Stimulated activated naive B cell treated with anti-CD40 and anti-IgM and Interleukin-4, amounts not matched to agents 10 μg/mL and 1 μg/mL and 100 μg/mL, for 72 hours (primary cell): ENCODE measurements around the gene KLHDC3.
"Not testable (repeated sequence)": the region's sequence is repeated elsewhere in the genome, so short reads cannot be mapped to it uniquely, and the experiment has no call there.

Experiments
- ATAC-seq, 2 donors: fragments of 150-1000 bp; cut with Tn5 transposase; replicated peaks; 2 replicates each; pipeline ENCODE4 v1.10.0; 2021; ENCODE audit warnings: moderate library complexity in 1 of 2
- DNase-seq: peaks from one replicate; pipeline ENCODE4 v3.0.0; 2021
- H3K27ac Mint-ChIP-seq: one replicate; pipeline ENCODE4 v1.8.0; 2022; ENCODE audit warnings: mild to moderate bottlenecking, mixed read lengths
- H3K27me3 Mint-ChIP-seq, 2 donors: one replicate each; pipeline ENCODE4 v1.8.0; 2022; ENCODE audit warnings: mixed read lengths in 2 of 2
- H3K36me3 Mint-ChIP-seq, 2 donors: one replicate each; pipeline ENCODE4 v1.8.0; 2022; ENCODE audit warnings: mixed read lengths in 2 of 2, mild to moderate bottlenecking in 1 of 2
- H3K4me1 Mint-ChIP-seq, 2 donors: one replicate each; pipeline ENCODE4 v1.8.0; 2022; ENCODE audit warnings: mixed read lengths in 2 of 2, mild to moderate bottlenecking in 1 of 2
- H3K4me3 Mint-ChIP-seq, 2 donors: one replicate each; pipeline ENCODE4 v1.8.0; 2022; ENCODE audit warnings: mild to moderate bottlenecking in 2 of 2, mixed read lengths in 2 of 2, moderate library complexity in 1 of 2
- H3K9me3 Mint-ChIP-seq, 2 donors: one replicate each; pipeline ENCODE4 v1.8.0; 2022; ENCODE audit warnings: mixed read lengths in 2 of 2, mild to moderate bottlenecking in 1 of 2

KLHDC3 gene

DNA sequence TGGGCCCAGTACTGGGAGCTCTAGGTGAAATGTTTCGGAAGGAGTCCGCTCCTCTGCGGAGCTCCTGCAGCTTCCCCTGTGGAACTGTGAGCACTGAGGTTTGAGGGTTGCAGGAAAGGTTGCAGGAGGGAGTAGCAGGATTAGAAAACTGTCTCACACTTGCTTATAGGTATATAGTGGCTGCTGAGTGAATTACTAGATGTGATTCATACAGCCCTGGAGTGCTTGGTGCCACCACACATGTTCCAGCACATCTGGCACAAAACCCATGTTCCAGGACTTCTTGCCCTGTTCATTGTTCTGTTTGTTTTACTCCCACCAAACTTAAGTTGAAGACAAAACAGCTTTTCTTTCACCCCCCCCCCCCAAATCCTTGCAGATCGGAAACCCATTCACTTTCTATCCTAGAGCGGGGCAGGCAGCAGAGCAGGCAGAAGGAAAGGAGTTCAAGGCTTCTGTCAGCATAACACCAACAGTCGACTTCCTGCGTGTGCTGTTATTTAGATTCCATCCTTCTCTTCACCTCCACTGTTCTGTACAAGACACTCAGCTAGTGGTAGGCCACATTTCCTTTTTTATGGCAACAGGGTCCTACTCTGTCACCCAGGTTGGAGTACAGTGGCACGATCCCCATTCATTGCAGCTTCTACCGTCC is 34.4 kb upstream of the KLHDC3 start:
- Mint-ChIP-seq H3K4me3 (peak overlapping the region; percentile 88 to 94), H3K9me3 (no peaks in the 10 kb centered on the region), H3K36me3 (peaks cover 16 to 19% of the 10 kb centered on the region in 2 donors), H3K27ac (peak overlapping the region; percentile 97), H3K27me3 (no peaks in the 10 kb centered on the region), H3K4me1 (peaks cover 16 to 50% of the 10 kb centered on the region in 2 donors)
- ATAC-seq (peak; percentile 15 to 17), DNase-seq (no peak)

DNA sequence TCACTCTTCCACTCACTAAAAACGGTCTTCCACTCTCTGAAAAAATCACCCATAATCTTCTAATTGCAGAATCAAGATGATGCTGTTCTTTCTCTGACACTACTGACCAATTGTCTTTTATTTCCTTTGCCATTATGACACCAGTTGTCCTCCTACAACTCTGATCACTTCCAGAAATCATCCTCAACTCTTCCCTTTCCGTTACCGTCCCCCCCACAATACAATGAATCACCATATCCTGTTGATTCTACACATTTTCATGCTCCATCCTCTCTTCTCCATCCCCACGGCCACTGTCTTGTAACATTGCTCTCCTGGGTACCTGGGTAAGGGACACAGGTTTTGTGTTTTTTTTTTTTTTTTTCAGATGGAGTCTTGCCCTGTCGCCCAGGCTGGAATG is 32.2 kb upstream of the KLHDC3 start:
- ATAC-seq, result no peak
- H3K27me3 Mint-ChIP-seq, result no peaks in the 10 kb centered on the region
- no peak overlapping the region for H3K4me3 Mint-ChIP-seq
- DNase-seq, result no peak
- H3K27ac Mint-ChIP-seq, result no peak overlapping the region
- H3K36me3 Mint-ChIP-seq, result peaks cover 10 to 16% of the 10 kb centered on the region in 2 donors
- peaks cover 25 to 50% of the 10 kb centered on the region in 2 donors for H3K4me1 Mint-ChIP-seq
- no peaks in the 10 kb centered on the region for H3K9me3 Mint-ChIP-seq

DNA sequence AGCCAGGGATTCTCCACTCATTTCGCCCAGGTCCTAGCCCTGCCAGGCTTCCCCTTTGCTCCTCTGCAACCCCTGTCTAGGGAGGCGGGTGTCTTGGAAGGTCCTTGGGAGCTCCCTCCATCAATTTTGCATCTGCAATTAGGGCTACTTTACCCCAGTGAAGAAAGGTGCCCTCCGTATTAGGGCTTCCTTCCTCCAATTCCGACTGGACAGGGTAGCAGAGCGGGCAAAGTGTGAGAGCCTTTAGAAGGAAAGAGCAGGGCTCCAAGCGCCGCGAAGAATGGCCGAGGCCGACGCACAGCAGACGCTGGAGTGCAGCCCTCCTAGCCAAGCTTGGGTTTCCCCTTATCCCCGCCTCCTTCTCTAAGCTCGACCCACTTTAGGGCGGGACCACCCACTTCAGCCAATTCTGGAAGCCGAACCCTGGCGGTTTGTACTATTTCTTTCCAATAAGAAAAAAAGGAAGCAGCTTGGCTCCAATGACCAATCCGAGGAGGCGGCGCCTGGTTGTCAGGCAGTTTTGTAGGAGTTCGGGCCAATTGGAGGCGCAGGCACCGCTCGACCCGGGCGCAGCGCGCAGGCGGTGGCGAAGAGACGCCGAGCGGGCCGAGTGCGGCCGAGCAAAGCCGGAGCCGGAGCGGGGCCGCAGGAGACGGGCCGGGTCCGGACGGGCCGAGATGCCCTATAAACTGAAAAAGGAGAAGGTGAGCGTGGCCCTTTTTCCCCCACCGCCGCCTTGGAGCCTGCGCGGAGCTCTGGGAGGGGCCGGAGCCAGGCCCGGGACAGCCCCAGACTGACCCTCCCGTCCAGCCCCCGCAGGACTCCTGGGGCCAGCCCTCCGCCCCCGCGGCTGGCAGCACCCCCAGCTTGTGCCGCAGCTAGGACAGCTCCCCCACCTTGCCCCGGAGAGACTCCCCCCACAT is 29.8 kb upstream of the KLHDC3 start, which contains the start of gene PPP2R5D:
PPP2R5D (plus strand) TSS at position 570 of the 923 bp plus-strand sequence; CDS start at position 678, 108 bp downstream.
- H3K4me3 Mint-ChIP-seq, result peak within 1 kb of the TSS; percentile 86 to 87
- ATAC-seq, result peak; percentile 92 to 95
- H3K4me1 Mint-ChIP-seq, result peaks cover 28 to 50% of the 10 kb centered on the region in 2 donors

DNA sequence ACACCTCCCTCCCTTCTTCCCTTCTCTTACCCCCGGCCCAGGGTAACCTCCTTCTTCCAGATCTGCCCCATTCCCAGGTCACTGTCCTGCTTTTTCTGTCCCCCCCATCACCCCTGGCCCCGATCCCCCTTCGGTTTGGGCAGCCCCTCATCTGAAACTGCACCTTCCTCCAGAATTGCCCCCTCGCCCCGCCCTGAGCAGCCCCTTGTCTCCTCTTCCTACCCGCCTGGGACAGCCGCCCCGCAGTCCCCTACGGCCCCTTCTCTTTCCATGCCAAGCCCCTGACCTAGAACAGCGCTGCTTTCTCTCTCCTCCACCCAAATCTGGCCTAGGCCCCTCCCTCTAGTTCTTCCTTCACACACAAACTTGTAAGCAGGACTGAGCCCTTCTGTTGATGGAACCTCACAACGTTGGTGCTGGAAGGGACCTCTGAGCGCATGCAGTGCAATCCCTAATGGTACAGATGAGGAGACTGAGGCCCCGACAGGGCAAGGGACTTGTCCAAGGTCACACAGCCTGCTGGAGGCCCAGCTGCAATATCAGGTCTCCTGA is 29.0 kb upstream of the KLHDC3 start:
- ATAC-seq, result no peak
- Mint-ChIP-seq H3K4me3 (peak overlapping the region; percentile 86 to 87), H3K27me3 (no peaks in the 10 kb centered on the region), H3K4me1 (peaks cover 26 to 43% of the 10 kb centered on the region in 2 donors), H3K36me3 (peaks cover 10 to 18% of the 10 kb centered on the region in 2 donors), H3K9me3 (no peaks in the 10 kb centered on the region), H3K27ac (peak overlapping the region; percentile 39)
- peak; percentile 6 for DNase-seq

More for the DNA sequence above, 29.8 kb upstream of the KLHDC3 start, which contains the start of gene PPP2R5D:
- Mint-ChIP-seq H3K27ac (peak within 1 kb of the TSS; percentile 97), H3K27me3 (no peaks in the 10 kb centered on the region), H3K9me3 (no peaks in the 10 kb centered on the region), H3K36me3 (peaks cover 6 to 12% of the 10 kb centered on the region in 2 donors)
- peak; percentile 96 for DNase-seq

DNA sequence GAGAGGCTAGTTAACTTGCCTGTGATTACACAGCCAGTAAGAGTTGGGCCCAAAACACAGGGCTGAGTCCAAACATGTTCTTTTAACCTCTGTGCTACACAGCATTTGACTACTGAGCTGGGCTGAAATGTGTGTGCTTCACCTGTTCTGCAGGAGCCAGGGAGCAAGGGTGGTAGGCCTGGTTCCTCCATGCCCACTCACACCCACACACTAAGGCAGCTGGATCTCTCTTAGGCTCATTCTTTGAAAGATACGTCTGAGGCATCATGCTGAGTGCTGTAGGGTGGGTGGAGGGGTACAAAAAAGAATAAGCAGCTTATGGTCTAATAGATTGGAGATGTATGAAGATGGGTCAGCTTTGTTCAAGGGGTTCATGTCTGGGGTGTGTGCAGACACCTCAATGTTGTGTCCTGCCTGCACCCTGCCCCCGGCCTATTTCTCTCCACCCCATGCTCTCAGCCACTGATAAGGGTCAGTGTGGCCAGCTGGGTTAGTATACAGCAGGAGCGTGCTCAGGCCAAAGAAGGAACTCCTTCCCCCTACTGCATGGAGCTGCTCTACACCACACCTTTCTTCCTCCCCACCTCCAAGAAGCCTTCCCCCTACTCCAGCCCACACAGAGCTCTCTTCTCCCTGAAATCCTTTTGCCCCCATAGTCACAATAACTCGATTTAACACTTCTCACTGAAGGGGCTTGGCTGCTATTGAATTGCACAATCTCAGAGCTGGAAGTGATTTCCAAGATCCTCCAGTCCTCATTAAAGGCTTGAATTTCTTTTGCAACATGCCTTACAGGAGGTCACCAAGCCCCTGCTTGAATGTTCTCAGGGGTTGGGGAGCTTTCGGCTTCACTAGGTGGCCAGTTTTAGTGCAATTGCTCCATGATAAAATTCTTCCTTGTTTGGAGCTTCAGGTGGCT is 26.3 kb upstream of the KLHDC3 start:
- H3K27ac Mint-ChIP-seq, result peak overlapping the region; percentile 15
- H3K4me3 Mint-ChIP-seq, result no peak overlapping the region
- H3K4me1 Mint-ChIP-seq, result peaks cover 25 to 42% of the 10 kb centered on the region in 2 donors
- H3K27me3 Mint-ChIP-seq, result no peaks in the 10 kb centered on the region
- ATAC-seq (no peak), DNase-seq (no peak)
- H3K36me3 Mint-ChIP-seq, result peaks cover 18 to 28% of the 10 kb centered on the region in 2 donors
- no peaks in the 10 kb centered on the region for H3K9me3 Mint-ChIP-seq

DNA sequence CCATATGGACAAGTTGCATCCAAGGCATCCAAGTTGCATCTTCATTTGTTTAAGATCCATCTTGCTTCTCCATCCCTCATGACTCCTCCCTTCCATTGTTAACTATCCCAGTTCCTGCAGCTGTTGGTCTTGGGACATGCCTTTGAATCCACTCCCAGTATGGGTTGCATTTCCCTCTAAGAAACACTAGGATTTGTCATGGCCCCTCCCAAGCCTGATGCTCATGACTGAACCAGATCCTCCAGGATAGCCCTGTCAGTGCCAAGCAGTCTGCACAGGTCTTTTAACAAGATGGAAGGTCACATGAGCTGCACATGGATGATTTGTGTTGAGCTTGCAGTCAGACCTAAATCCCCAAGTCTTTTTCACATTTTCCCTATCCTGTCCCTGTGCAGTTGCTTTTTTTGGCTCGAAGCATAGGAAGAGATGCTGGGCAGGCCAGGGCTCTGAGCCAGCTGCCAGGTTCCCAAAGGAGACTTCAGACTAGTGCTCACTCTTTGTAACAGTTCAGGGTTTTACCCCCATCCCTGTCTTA is 25.5 kb upstream of the KLHDC3 start:
- no peak for DNase-seq
- Mint-ChIP-seq H3K36me3 (peaks cover 20 to 30% of the 10 kb centered on the region in 2 donors), H3K27ac (no peak overlapping the region), H3K4me1 (peaks cover 27 to 44% of the 10 kb centered on the region in 2 donors), H3K4me3 (no peak overlapping the region), H3K27me3 (no peaks in the 10 kb centered on the region), H3K9me3 (no peaks in the 10 kb centered on the region)
- ATAC-seq, result no peak

DNA sequence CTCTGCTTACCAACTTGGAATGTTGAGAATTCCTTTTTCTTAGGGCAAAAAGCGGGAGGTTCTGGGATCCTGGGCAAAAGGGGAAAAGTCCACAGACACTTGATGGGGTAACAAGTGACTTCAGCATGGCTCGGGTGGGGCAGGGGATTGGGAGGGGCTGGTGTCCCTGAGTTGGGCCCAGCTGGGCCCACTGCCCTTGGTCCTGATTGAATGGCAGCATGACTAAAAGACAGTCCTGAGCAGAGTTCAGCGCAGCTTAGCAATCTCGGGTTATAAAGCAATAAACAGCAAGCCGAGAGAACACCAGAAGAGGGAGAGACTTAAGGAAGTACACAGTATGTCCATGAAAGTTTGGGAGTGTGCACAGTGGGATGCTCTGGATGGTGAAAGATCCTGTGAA is 24.1 kb upstream of the KLHDC3 start:
- Mint-ChIP-seq H3K27ac (no peak overlapping the region), H3K36me3 (peaks cover 22 to 32% of the 10 kb centered on the region in 2 donors), H3K27me3 (no peaks in the 10 kb centered on the region), H3K4me3 (no peak overlapping the region), H3K9me3 (no peaks in the 10 kb centered on the region), H3K4me1 (peaks cover 22 to 43% of the 10 kb centered on the region in 2 donors)
- DNase-seq (no peak), ATAC-seq (no peak)

DNA sequence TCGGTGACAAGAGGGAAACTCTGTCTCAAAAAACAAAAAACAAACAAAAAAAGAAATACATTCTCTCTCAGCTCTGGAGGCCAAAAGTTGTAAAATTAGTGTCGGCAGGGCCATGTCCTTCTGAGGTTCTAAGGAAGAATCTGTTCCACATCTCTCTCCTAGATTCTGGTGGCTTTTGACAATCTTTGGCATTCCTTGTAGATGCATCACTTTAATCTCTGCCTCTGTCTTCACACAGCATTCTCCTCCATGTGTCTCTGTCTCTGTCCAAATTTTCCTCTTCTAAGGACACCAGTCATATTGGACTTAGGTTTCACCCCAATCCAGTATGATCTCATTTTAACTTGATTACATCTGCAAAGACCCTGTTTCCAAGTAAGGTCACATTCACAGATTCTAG is 20.6 kb upstream of the KLHDC3 start:
- peaks cover 20 to 26% of the 10 kb centered on the region in 2 donors for H3K36me3 Mint-ChIP-seq
- H3K4me1 Mint-ChIP-seq, result peaks cover 2 to 12% of the 10 kb centered on the region in 2 donors
- H3K9me3 Mint-ChIP-seq, result no peaks in the 10 kb centered on the region
- no peak overlapping the region for H3K27ac Mint-ChIP-seq
- no peak overlapping the region for H3K4me3 Mint-ChIP-seq
- ATAC-seq, result no peak
- no peak for DNase-seq
- H3K27me3 Mint-ChIP-seq, result no peaks in the 10 kb centered on the region

DNA sequence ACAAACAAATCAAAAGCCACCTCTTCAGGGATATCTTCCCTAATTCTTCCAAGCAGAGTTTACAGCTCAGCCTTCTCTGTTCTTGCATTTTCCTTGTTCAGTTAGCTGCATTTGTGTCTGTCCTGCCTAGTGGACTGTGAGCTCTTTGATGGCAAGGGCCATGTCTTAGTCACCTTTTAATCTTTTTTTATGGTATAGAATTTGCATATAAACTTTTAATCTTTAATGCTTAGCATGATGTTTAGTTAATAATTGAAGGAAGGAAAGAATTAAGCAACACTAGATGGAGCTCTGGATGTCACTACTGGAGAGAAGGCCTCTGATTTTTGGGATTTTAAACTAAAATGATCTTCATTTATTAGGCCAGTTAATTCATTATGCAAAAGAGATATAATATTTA is 17.5 kb upstream of the KLHDC3 start:
- H3K4me3 Mint-ChIP-seq, result no peak overlapping the region
- no peaks in the 10 kb centered on the region for H3K9me3 Mint-ChIP-seq
- no peak overlapping the region for H3K27ac Mint-ChIP-seq
- DNase-seq, result no peak
- peaks cover 9 to 16% of the 10 kb centered on the region in 2 donors for H3K36me3 Mint-ChIP-seq
- H3K27me3 Mint-ChIP-seq, result no peaks in the 10 kb centered on the region
- H3K4me1 Mint-ChIP-seq, result peaks cover 2 to 13% of the 10 kb centered on the region in 2 donors
- no peak for ATAC-seq

DNA sequence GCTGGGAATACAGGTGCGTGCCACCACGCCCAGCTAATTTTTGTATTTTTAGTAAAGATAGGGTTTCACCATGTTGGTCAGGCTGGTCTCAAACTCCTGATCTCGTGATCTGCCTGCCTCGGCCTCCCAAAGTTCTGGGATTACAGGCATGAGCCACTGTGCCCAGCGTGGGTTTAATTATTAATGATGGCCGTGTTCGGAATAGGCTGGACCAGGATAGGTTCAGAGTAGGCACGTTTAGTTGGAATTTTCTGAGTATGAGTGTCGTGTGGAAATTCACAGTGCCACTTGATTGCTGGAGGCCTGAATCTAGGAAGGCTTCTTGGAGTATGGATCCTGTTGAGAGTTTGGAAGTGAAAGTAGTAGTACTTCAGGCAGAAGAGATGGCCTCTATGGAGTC is 15.8 kb upstream of the KLHDC3 start:
- not testable (repeated sequence) for H3K4me3 Mint-ChIP-seq, H3K9me3 Mint-ChIP-seq, ATAC-seq, DNase-seq, H3K27ac Mint-ChIP-seq, H3K27me3 Mint-ChIP-seq
- H3K36me3 Mint-ChIP-seq, result peaks cover 9 to 17% of the 10 kb centered on the region in 2 donors
- H3K4me1 Mint-ChIP-seq, result peaks cover 2 to 13% of the 10 kb centered on the region in 2 donors

DNA sequence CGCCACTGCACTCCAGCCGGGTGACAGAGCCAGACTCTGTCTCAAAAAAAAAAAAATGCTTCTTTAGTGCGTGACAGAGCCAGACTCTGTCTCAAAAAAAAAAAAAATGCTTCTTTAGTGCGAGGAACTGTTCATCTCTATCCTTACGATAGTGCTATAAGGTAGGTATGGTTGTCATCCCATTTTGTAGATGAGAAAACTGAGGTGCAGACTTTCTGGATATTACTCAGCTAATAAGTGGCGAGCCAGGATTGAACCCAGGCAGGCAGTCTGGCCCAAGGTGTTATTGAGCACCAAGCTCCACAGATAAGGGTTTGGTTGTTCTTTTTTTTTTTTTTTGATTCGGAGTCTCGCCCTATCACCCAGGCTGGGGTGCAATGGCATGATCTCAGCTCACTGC is 12.2 kb upstream of the KLHDC3 start:
- Mint-ChIP-seq H3K27me3 (no peaks in the 10 kb centered on the region), H3K27ac (no peak overlapping the region), H3K4me1 (peaks cover 0 to 5% of the 10 kb centered on the region in 2 donors), H3K9me3 (no peaks in the 10 kb centered on the region), H3K36me3 (peaks cover 7 to 24% of the 10 kb centered on the region in 2 donors), H3K4me3 (no peak overlapping the region)
- no peak for DNase-seq
- no peak for ATAC-seq

DNA sequence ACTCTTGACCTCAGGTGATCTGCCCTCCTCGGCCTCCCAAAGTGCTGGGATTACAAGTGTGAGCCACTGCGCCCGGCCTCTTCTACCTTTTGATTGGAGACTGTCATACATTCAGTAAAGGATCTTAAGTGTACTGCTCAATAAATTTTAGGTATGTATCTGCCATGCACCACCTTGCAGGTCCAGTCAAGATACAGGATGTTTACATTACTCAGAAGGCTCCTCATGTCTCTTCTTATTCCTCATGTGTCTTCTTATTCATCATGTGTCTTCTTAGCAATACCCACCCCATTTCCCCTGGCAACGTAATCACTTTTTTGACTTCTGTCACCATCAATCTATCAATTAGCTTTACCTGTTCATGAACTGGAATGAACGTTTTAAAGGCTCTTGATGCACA is 8.2 kb upstream of the KLHDC3 start:
- Mint-ChIP-seq H3K4me1 (peaks cover 5 to 17% of the 10 kb centered on the region in 2 donors), H3K27me3 (no peaks in the 10 kb centered on the region)

DNA sequence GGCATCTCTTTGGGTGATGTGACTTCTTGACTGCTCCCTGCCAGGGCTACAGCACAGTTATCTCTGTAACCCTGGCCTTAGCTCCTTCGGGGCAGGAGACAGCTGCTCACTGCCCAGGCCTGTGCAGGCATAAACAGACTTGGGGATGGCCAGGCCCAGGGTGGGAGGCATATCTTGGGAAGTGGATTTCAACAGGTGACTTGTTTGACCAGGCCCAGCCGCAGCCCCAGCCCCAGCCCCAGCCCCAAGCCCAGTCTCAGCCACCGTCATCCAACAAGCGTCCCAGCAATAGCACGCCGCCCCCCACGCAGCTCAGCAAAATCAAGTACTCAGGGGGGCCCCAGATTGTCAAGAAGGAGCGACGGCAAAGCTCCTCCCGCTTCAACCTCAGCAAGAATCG is 7.8 kb upstream of the KLHDC3 start:
- H3K36me3 Mint-ChIP-seq, result peaks cover 18 to 43% of the 10 kb centered on the region in 2 donors
- H3K4me1 Mint-ChIP-seq, result peaks cover 5 to 19% of the 10 kb centered on the region in 2 donors
- no peak overlapping the region for H3K4me3 Mint-ChIP-seq
- DNase-seq (no peak), ATAC-seq (no peak)
- H3K27me3 Mint-ChIP-seq, result no peaks in the 10 kb centered on the region
- no peak overlapping the region for H3K27ac Mint-ChIP-seq
- no peaks in the 10 kb centered on the region for H3K9me3 Mint-ChIP-seq

More for the DNA sequence above, 8.2 kb upstream of the KLHDC3 start:
- Mint-ChIP-seq H3K36me3 (peaks cover 18 to 42% of the 10 kb centered on the region in 2 donors), H3K9me3 (no peaks in the 10 kb centered on the region), H3K4me3 (no peak overlapping the region), H3K27ac (no peak overlapping the region)
- ATAC-seq, result no peak
- no peak for DNase-seq
